Esophagus (tissue), 2 donors: ENCODE data around the gene HTR1D. TPM values are rescaled to one million over a fixed set of nuclear protein-coding genes. Genes with fewer than 3 reads are reported as not detected.
"Not testable (repeated sequence)": the region's sequence is repeated elsewhere in the genome, so short reads cannot be mapped to it uniquely, and the experiment has no call there.

Source experiments
- H3K27ac ChIP-seq, 2 donors: one replicate each; pipeline ENCODE4 v1.5.1; 2013; ENCODE audit warnings: low read depth in 2 of 2, mild to moderate bottlenecking in 2 of 2, inconsistent platforms in 1 of 2, low read length in 1 of 2, moderate library complexity in 1 of 2
- H3K27me3 ChIP-seq, 2 donors: one replicate each; pipeline ENCODE4 v1.6.1; 2013; ENCODE audit warnings: low read length in 2 of 2, control low read depth in 1 of 2, mild to moderate bottlenecking in 1 of 2; ENCODE audit not compliant: insufficient read depth in 2 of 2, control insufficient read depth in 1 of 2
- H3K36me3 ChIP-seq, 2 donors: one replicate each; pipeline ENCODE4 v1.6.1; 2013; ENCODE audit warnings: low read length in 1 of 2; ENCODE audit not compliant: control insufficient read depth in 2 of 2, insufficient read depth in 2 of 2
- H3K4me1 ChIP-seq, 2 donors: one replicate each; pipeline ENCODE4 v1.6.1; 2013; ENCODE audit warnings: low read length in 1 of 2; ENCODE audit not compliant: control insufficient read depth in 2 of 2, insufficient read depth in 2 of 2
- H3K4me3 ChIP-seq, 2 donors: one replicate each; pipeline ENCODE4 v1.5.1; 2013; ENCODE audit warnings: low read length in 2 of 2, mild to moderate bottlenecking in 2 of 2, low read depth in 1 of 2, moderate library complexity in 1 of 2
- H3K9me3 ChIP-seq, 2 donors: one replicate each; pipeline ENCODE4 v1.6.1; 2013; ENCODE audit warnings: mild to moderate bottlenecking in 2 of 2, low read depth in 1 of 2, low read length in 1 of 2, moderate library complexity in 1 of 2; ENCODE audit not compliant: control insufficient read depth in 2 of 2, insufficient read depth in 1 of 2
- WGBS, 2 donors: extraction: QIAGEN DNeasy Blood & Tissue Kit; methylation state at CpG; one replicate each; pipeline ENCODE4 v1.1.7; 2013; 5-methylcytosine and 5-hydroxymethylcytosine counted together
- polyA plus RNA-seq, 2 donors: library from polyadenylated mRNA; stranded (reverse); fragments of 200-250 nt; gene quantifications; one replicate each; pipeline ENCODE4 v1.2.3, GENCODE V29; 2013
- donor health status: healthy with polysubstance abuse.
- donor health status: Bipolar disorder and iron deficiency.

HTR1D gene
- polyA plus RNA-seq, 2 donors: not detected

GRCh38 chr1:23244256-23244761, 27.0 kb upstream of the HTR1D start:
- H3K27me3 ChIP-seq: no peaks in the 10 kb centered on the region
- WGBS, 2 donors: 76 to 92% methylated on average over 7 of the region's 7 CpGs

GRCh38 chr1:23242414-23242813, 25.1 kb upstream of the HTR1D start:
- Histone ChIP-seq H3K36me3 (no peaks in the 10 kb centered on the region), H3K27me3 (no peaks in the 10 kb centered on the region)
- WGBS, 2 donors: 85 to 90% methylated on average over 7 of the region's 7 CpGs

More at GRCh38 chr1:23244256-23244761, 27.0 kb upstream of the HTR1D start:
- Histone ChIP-seq H3K4me1 (no peaks in the 10 kb centered on the region), H3K9me3 (no peaks in the 10 kb centered on the region), H3K36me3 (no peaks in the 10 kb centered on the region), H3K27ac (no peak overlapping the region), H3K4me3 (no peak overlapping the region)

GRCh38 chr1:23239638-23240295, 22.5 kb upstream of the HTR1D start:
- no peak overlapping the region for H3K4me3 ChIP-seq
- H3K27me3 ChIP-seq: no peaks in the 10 kb centered on the region
- WGBS, 2 donors: 83 to 86% methylated on average over 5 of the region's 5 CpGs
- H3K4me1 ChIP-seq: no peaks in the 10 kb centered on the region
- no peaks in the 10 kb centered on the region for H3K9me3 ChIP-seq
- no peaks in the 10 kb centered on the region for H3K36me3 ChIP-seq
- H3K27ac ChIP-seq: no peak overlapping the region

More at GRCh38 chr1:23242414-23242813, 25.1 kb upstream of the HTR1D start:
- Histone ChIP-seq H3K4me1 (no peaks in the 10 kb centered on the region), H3K9me3 (no peaks in the 10 kb centered on the region), H3K27ac (no peak overlapping the region), H3K4me3 (no peak overlapping the region)

- no peaks in the 10 kb centered on the region for H3K9me3 ChIP-seq
- H3K36me3 ChIP-seq: no peaks in the 10 kb centered on the region
- H3K27me3 ChIP-seq: no peaks in the 10 kb centered on the region
- H3K27ac ChIP-seq: no peak overlapping the region
- WGBS, 2 donors: 94 to 96% methylated on average over 2 of the region's 2 CpGs
- no peak overlapping the region for H3K4me3 ChIP-seq
- no peaks in the 10 kb centered on the region for H3K4me1 ChIP-seq
Measured at GRCh38 chr1:23238565-23238964, 21.3 kb upstream of the HTR1D start.

- Histone ChIP-seq H3K9me3 (no peaks in the 10 kb centered on the region), H3K27me3 (no peaks in the 10 kb centered on the region), H3K36me3 (no peaks in the 10 kb centered on the region), H3K27ac (no peak overlapping the region), H3K4me3 (no peak overlapping the region), H3K4me1 (no peaks in the 10 kb centered on the region)
- 81 to 87% methylated on average over 2 of the region's 2 CpGs for WGBS, 2 donors
Measured at GRCh38 chr1:23237508-23237907, 20.2 kb upstream of the HTR1D start.

GRCh38 chr1:23227806-23228205, 10.5 kb upstream of the HTR1D start:
- Histone ChIP-seq H3K36me3 (no peaks in the 10 kb centered on the region), H3K4me1 (peaks cover 0 to 3% of the 10 kb centered on the region in 2 donors), H3K27ac (no peak overlapping the region), H3K9me3 (no peaks in the 10 kb centered on the region), H3K4me3 (no peak overlapping the region), H3K27me3 (no peaks in the 10 kb centered on the region)
- 91 to 96% methylated on average over 2 of the region's 2 CpGs for WGBS, 2 donors

- Histone ChIP-seq H3K27ac (no peak overlapping the region), H3K36me3 (no peaks in the 10 kb centered on the region), H3K4me1 (peaks cover 0 to 3% of the 10 kb centered on the region in 2 donors), H3K27me3 (no peaks in the 10 kb centered on the region), H3K9me3 (no peaks in the 10 kb centered on the region), H3K4me3 (no peak overlapping the region)
- WGBS, 2 donors: 39 to 42% methylated on average over 17 of the region's 17 CpGs
Measured at GRCh38 chr1:23224739-23225648, 7.7 kb upstream of the HTR1D start.

GRCh38 chr1:23223963-23224362, 6.7 kb upstream of the HTR1D start:
- H3K27me3 ChIP-seq, H3K4me3 ChIP-seq: not testable (repeated sequence)
- WGBS, 2 donors: 76 to 84% methylated on average over 6 of the region's 6 CpGs

GRCh38 chr1:23223490-23223951, 6.2 kb upstream of the HTR1D start:
- H3K27ac ChIP-seq, H3K36me3 ChIP-seq, H3K4me1 ChIP-seq, H3K4me3 ChIP-seq, H3K27me3 ChIP-seq, H3K9me3 ChIP-seq: not testable (repeated sequence)
- WGBS, 2 donors: 58 to 70% methylated on average over 1 of the region's 1 CpG

More at GRCh38 chr1:23223963-23224362, 6.7 kb upstream of the HTR1D start:
- not testable (repeated sequence) for H3K27ac ChIP-seq, H3K4me1 ChIP-seq, H3K9me3 ChIP-seq, H3K36me3 ChIP-seq
